Islet of Langerhans (tissue), 1 donor: Measurements from ENCODE around the gene RNPEP.
"Not testable (repeated sequence)": the region's sequence is repeated elsewhere in the genome, so short reads cannot be mapped to it uniquely, and the experiment has no call there.

Experiments used
- FAIRE-seq: peaks from one replicate; lab custom pipeline; 2011; peaks lifted over from hg19 to GRCh38; lab: Jason Lieb, UNC

Gene RNPEP

GRCh38 chr1:202036595-202037387, 54.3 kb downstream of the RNPEP start:
- no peak for FAIRE-seq

GRCh38 chr1:202037706-202038296, 55.4 kb downstream of the RNPEP start:
- FAIRE-seq, result no peak

GRCh38 chr1:202038688-202039346, 56.4 kb downstream of the RNPEP start:
- FAIRE-seq, result no peak

- no peak for FAIRE-seq
Measured at GRCh38 chr1:202045705-202046104, 63.3 kb downstream of the RNPEP start.

GRCh38 chr1:202046227-202046626, 63.8 kb downstream of the RNPEP start:
- no peak for FAIRE-seq

GRCh38 chr1:202046748-202047708, 64.6 kb downstream of the RNPEP start:
- no peak for FAIRE-seq

GRCh38 chr1:202047977-202048376, 65.5 kb downstream of the RNPEP start:
- FAIRE-seq, result no peak

GRCh38 chr1:202049129-202049528, 66.7 kb downstream of the RNPEP start:
- FAIRE-seq, result no peak

GRCh38 chr1:202054094-202054493, 71.6 kb downstream of the RNPEP start:
- FAIRE-seq, result no peak

- not testable (repeated sequence) for FAIRE-seq
Measured at GRCh38 chr1:202054673-202055072, 72.2 kb downstream of the RNPEP start.
